GM19035 (cell line): ENCODE results near the gene PLGRKT.
"Not testable (repeated sequence)": the region's sequence is repeated elsewhere in the genome, so short reads cannot be mapped to it uniquely, and the experiment has no call there.

Experiments used
- ATAC-seq: cut with Tn5 transposase; IDR thresholded peaks from one replicate; pipeline ENCODE4 v1.9.1; 2021; ENCODE audit not compliant: unreplicated experiment

The PLGRKT gene

GRCh38 chr9:5437254-5438216 is at the start of gene PLGRKT:
PLGRKT (minus strand) TSS chr9:5437925; CDS start chr9:5431977, 5,948 bp downstream.
- peak; percentile 90 for ATAC-seq

- ATAC-seq = no peak
These were observed 49.3 kb upstream of the PLGRKT start for GRCh38 chr9:5486988-5487387.

GRCh38 chr9:5485378-5486085 is 47.8 kb upstream of the PLGRKT start:
- no peak for ATAC-seq

GRCh38 chr9:5483306-5483705 is 45.6 kb upstream of the PLGRKT start:
- ATAC-seq = no peak

GRCh38 chr9:5482194-5482593 is 44.5 kb upstream of the PLGRKT start:
- ATAC-seq = no peak

GRCh38 chr9:5481322-5482040 is 43.8 kb upstream of the PLGRKT start:
- ATAC-seq = no peak

- no peak for ATAC-seq
These were observed 43.2 kb upstream of the PLGRKT start for GRCh38 chr9:5480919-5481318.

GRCh38 chr9:5479994-5480694 is 42.4 kb upstream of the PLGRKT start:
- peak; percentile 62 for ATAC-seq

GRCh38 chr9:5478206-5478605 is 40.5 kb upstream of the PLGRKT start:
- no peak for ATAC-seq

- ATAC-seq = not testable (repeated sequence)
These were observed 37.9 kb upstream of the PLGRKT start for GRCh38 chr9:5475611-5476010.

GRCh38 chr9:5470816-5471215 is 33.1 kb upstream of the PLGRKT start:
- no peak for ATAC-seq

GRCh38 chr9:5470122-5470521 is 32.4 kb upstream of the PLGRKT start:
- ATAC-seq = no peak

GRCh38 chr9:5468850-5469249 is 31.1 kb upstream of the PLGRKT start:
- ATAC-seq = no peak

- no peak for ATAC-seq
These were observed 29.0 kb upstream of the PLGRKT start for GRCh38 chr9:5466766-5467165.

- ATAC-seq = no peak
These were observed 28.3 kb upstream of the PLGRKT start for GRCh38 chr9:5466005-5466404.

GRCh38 chr9:5464831-5465330 is 27.2 kb upstream of the PLGRKT start:
- not testable (repeated sequence) for ATAC-seq

GRCh38 chr9:5460157-5460556 is 22.4 kb upstream of the PLGRKT start:
- no peak for ATAC-seq

- peak; percentile 54 for ATAC-seq
These were observed 21.6 kb upstream of the PLGRKT start for GRCh38 chr9:5459289-5459829.

GRCh38 chr9:5455181-5455580 is 17.5 kb upstream of the PLGRKT start:
- no peak for ATAC-seq

- no peak for ATAC-seq
These were observed 15.9 kb upstream of the PLGRKT start for GRCh38 chr9:5453673-5454072.
